HG03342 (cell line): ENCODE data around the gene CTDSP2.
"Not testable (repeated sequence)": the region's sequence is repeated elsewhere in the genome, so short reads cannot be mapped to it uniquely, and the experiment has no call there.

Source experiments
- ATAC-seq: cut with Tn5 transposase; IDR thresholded peaks from one replicate; pipeline ENCODE4 v1.9.1; 2021; ENCODE audit warnings: mild to moderate bottlenecking, moderate library complexity; ENCODE audit not compliant: unreplicated experiment

The CTDSP2 gene

DNA sequence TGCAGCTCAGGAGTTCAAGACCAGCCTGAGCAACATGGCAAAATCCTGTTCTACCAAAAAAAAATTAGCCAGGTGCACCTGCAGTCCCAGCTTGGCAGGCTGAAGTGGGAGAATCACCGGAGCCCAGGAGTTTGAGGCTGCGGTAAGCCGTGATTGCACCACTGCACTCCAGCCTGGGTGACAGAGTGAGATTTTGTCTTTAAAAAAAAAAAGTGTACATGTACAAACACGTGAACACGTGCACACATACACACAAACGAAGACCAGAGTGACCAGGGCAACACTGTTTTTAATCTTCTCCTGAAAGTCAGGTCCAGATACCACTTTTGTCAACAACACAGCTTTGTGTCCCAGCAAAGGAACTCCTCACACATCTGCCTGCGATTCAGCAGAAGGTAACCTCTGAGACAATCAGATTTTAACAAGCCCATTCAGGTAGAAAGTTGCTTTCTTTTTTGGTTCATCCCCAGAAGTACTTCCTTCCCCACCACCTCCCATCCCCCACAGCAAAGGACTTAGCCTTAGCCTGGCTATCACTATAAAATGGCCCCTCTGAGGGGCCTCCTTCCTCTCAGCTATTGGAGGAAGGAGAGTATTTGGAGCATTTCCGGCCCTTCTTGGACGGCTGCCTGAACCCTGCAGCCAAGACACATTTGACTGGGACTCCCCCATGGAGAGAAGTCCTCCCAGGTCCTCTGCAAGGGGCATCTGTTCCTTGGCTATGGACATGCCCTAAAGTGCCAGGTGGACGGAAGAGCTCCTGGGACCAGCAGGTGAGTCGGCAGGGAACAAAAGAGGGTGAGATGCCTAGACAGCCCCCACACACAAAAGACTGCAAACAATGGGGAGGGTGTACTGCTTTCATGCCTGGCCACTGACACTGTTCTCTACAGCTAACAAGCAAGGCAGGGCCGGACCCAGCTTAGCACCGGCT lies 9.8 kb downstream of the CTDSP2 start:
- ATAC-seq = peak; percentile 57

DNA sequence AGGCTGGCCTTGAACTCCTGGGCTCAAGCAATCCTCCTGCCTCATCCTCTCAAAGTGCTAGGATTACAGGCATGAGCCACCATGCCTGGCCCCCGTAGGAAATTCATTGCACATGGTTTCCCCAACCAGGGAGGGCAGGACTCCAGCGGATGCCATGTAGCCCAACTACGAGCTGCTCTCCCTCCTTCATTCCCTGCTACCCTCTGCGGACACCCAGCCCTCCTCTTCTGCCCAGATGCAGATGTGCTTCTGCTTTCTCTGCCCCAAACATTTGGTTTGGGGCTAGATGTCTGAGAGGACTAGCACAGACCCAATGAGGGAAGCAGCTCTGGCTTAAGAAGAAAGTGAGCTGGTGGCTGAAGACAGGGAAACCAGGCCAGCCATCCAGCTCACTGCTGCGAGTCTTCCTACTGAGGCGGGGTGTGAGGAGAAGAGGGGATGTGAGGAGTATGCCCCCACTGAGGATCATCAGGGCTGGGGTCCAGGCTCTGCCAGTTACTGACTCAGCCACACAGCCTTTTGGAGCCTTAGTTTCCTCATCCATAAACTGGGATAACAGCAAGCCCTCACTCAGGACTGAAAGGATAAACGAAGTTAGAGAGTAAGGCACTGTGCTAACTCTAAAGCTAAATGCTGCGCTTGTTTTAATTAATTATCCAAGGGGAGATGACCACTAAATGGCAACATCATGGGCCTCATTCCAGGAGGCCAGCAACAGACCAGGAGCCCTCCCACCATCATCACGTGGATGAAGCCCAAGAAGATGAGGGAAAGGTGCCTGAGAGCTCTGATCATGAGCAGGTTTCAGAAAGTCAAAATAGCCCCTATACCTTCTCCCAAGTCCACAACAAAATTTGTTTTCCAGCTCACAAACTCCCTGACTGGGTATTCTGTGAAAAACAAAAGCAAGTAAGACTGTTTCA lies 10.9 kb downstream of the CTDSP2 start:
- no peak for ATAC-seq

DNA sequence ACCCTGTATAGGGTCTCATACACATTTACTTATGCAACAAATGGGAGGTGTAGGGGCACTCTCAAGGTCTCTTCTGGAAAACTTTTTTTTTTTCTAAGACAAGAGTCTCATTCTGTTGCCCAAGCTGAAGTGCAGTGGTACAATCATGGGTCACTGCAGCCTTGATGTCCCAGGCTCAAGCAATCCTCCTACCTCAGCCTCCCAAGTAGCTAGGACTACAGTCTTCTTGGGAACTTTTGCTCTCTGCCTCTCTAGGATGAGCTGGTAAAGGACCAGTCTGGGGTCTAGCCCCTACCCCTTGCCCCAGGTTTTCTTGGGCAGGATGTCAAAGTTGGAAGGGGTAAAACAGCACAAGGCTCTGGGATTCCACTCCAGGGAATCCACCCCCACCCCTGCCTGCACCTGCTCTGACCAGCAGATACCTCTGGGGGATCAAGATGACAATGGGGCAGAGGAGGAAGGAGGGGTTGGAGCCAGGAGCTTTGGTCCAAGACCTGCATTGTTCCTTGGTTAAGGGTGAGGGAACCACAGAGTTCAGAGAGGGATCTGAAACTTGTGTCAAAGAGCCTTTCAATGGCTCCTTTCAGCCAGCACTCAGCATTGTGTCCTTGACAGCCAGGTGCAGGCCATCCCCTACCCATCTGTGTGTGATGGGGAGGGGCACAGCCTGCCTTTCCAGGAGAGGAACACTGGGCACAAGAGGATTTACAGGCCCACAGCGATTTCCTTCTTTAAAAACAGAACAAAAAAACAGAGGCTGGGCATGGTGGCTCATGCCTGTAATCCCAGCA lies 12.2 kb downstream of the CTDSP2 start:
- no peak for ATAC-seq

DNA sequence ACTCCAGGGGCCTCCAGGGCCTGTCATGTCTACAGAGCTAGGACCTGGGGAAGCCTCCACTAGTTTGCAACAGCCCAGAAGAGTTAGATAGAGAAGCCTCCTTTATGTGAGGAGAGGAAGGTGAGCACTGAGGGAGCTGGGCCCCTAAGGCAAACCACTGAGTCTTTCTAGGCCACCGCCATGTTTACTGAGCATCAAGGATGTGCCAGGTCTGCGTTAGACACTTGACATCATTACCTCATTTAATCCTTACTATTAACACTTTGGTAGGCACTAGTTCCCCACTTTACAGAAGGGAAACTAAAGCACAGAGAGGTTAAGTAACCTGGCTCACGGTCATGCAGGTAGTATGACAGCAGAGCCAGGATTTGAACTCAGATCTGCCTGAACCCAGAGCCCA lies 12.9 kb downstream of the CTDSP2 start:
- no peak for ATAC-seq

DNA sequence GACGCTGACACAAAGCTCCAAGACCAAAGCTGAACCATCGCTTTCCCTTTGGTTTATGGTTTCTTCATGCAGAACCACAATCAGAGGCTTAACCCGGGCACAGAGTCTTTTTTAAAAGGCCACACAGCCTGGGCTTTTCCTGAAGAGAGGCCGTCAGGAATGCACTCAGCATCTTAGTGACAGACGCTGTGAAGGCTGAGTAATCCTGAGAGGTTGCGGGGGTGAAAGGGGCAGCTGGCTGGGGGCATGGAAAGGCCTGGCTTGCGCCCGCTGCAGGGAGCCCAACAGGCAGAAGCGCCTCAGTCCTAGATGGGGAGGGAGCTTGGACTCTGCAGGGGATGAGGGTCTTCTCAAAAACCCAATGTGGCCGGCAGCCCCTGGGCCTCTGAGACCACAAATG lies 13.6 kb downstream of the CTDSP2 start:
- no peak for ATAC-seq

DNA sequence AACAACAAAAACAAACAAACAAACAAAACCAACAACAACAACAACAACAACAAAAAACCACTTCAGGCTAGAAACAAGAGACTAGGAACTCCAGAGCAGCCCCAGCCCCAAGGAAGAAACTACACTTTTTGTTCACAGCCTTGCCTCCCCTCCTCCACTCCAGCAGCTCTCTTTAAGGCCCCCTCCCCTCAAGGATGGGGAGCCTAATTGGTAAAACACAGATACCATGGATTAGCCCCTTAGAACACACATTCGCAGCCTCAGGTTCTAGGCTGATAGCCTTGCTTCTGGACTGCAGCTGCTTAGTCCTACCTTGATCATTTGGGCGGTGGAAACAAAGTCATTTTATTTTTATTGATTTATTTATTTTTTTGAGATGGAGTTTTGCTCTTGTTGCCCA lies 16.1 kb downstream of the CTDSP2 start:
- no peak for ATAC-seq

DNA sequence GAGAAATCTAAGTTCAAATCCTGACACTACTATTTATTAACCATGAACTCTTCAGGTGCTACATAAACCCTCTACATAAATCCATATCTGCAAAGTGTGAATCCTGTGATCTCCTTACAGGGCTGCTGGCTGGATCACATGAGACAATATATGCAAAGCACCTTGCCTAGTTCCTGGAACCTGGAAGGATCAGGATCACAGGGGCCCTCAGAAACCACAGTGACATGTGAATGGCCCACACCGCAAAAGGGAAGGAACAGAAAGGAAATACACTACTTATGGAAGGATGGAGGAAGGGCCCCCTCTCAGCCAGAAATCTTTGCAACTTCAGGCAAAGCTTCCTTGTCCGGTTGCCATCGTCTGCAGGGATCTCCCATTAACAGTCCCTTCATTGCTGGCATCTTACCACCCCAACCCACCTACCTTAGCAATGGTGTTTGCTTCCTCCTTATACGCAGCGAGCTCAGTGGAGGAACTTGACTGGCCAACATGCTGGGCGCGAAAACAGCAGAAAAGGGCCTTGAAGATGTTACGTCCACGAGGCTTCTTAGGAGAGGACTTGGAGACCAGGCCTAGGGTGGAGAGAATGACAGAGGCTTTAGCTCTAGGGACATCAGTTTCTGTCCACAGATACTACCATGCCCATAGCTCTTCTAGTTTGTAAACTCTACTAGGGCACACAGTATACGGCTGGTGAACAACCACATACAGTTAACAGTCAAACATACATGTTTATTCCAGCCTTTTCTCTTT lies 17.3 kb downstream of the CTDSP2 start:
- no peak for ATAC-seq

DNA sequence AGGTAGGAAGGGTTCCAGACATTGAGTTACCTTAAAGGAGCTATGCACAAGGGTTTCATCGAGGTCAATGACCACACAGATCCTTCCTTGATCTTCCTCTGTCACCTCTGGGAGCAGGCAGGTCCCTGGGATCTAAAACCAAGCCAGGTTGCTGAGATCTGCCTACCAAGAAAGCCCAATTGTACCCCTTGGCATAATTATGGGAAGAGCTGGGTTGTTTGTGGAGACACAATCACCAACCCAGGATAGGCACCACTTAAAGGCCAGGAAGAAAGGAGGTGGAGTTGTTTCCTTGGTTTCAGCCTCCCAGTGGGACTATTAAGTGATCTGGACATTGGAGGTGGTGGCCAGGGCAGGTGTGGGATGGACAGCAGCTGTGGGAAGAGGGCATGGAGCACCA lies 19.6 kb downstream of the CTDSP2 start:
- ATAC-seq = no peak

DNA sequence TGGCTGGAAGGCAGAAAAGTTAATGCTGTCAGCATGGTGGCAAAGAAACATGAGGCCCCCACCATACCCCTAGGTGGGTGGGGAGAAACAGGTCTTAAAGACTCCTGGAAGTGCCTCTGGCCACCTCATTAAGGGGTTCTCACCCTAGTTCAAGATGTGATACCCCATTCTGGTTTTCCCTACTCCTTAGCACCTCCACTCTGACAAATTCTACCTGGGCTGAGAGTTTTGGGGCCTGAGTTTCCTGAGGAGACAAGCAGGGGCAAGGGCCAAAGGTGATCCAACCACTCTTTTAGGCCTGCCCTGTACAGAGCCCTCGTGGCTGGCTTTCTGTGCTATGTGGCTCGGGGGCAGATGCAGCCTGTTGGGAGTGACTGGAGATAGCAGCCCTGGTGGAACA lies 20.1 kb downstream of the CTDSP2 start:
- ATAC-seq = no peak

DNA sequence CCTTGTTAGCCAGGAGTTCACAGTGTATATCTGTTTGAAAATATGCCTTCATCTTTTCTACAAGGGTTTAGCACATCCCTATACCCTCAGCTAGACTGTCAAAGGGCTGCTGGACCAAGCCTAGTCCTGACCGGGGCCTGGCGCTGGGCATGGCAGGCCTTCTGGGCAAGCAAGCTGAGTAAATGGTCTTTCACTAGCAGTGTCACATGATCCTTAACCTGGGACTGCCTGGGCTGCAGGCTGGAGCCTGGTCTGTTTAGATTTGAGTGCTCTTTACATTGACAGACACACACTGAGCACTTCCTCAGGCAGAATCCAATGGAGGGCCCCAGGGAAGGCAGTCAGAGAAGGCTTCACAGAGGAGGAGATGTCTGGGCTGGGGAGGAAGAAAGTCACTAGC lies 21.1 kb downstream of the CTDSP2 start:
- no peak for ATAC-seq

DNA sequence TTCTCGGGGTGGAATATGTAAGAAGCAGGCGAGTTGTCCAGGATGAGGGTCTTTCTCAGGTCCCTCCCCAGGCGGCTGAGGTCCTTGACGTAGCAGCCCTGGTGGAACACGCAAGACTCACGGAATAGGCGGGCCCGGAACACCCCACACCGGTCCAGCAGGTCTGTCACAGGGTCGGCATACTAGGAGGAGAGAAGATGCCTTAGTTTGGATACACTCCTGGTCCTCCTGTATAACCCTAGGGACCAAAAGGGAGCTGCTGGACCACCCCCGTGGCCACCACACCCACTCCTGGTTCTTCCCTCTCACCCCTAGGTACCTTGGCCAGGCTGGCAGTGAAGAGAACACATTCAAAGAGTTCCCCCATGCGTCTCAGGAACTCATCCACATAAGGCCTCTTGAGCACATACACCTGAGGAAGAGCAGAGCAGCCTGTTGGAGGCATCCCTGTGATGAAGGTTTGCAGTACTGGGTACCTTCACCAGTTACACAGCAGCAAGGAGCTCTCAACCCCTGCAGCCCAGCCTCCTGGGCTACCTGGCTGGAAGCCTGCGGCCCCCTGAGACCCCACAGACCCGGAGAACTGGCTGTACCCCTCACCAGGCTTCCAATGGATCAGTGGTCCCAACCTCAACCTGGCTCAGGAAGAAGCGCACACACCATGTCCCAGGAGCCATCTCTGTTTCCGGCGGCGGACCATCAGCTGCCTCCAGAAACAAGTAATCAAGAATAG lies 22.5 kb downstream of the CTDSP2 start:
- no peak for ATAC-seq

DNA sequence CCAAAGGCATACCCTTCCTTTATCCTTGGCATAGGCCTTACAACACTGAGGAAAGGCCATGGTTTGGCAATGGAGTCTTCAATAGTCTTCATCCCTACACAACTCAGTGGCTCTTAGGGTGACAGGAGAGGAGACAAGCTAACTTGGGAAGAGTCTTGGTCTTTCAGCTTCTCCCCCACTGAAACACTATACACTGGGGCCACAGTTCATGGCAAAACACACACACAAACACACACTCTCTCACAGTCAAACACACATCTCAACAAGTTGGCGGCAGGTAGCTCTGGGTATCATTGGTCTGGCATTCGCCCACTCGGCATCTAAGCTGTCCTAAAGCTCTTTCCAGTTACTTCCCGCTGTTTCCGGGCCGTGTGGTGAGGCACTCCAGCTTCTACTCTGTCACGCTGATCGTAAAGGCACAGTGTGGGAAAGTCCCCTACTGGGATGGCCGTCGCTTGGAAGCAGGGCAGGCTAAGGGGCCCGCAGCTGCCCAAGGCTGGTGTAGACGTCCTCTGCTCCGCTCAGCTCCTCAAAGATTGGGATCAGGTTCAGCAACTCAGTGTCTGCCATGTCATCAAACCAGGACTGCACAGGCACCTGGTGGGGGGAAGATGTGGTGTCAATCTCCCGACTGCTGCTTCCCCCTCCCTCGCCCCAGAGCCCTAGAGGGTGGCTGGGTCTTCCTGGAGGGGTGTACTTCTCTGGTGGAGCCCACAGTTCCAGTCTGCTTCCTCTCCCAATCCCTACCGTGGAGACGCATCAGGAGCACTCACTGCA lies 23.2 kb downstream of the CTDSP2 start:
- no peak for ATAC-seq

DNA sequence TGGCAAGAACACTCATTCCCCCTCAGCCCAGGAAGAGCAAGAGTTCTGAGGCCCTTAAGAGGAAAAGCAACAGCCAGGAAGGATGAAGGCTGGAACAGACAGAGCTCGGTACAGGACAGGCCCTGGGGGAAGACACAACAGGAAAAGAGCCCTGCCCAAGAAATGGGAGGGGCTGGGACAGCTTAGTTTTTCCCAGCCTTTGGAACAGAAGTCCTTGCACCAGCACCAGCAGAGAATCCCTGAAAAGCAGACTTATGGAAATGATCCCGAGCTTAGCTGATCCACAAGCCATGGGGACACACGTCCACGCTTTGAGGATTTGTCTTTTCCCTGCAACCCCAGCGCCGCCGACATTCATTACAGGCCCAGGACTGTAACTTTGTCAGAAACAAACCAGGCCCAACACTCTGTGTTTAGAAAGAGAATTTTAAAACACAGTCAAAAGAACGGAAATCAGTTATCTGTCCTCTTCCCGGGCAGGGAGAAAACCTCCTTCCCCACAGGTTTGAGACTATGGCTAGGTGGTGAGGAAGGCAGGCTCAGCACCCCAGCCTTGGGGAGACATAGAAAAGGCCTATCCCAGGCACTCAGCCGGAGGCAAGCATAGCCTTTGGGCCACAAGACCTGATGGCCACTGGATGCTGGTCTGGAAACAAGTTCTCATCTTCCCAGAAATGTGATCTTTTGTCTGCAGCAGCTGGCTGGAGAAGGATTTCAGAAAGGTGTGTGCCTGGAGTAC lies 24.0 kb downstream of the CTDSP2 start:
- no peak for ATAC-seq

DNA sequence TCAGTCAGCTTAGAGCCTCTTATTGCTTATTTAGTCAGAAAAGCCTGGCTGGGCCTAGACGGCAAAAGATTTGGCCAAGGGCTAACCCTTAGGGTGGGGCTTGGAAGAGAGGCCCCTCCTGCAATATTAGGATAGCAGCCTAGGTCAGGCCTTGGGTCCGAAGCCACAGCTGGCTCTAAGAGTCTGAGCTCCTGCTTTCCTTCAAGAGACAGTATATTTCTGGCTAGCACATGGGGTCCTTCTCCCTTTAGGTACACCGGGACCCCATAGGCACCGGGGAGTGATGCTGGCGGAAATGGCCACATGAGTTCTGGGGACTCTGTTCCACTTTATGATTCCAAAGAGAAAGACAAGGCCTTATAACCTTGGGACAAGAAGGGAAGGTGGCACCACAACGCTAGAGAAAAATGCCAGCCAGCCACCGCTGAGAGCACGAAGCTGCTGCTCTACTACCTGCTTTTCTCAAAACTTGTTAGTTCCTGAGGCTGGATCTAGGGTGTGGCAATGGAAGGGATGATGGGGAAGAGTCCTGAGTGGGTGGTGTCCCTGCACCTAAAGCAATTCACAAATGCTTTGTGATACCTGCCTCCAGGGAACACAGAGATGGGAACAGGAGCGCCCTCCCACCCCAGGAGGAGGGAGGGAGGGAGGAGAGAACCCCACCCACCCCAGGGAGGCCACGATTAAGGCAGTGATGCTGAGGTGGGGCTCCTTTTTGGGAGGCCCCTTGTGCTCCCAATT lies 24.9 kb downstream of the CTDSP2 start:
- no peak for ATAC-seq

DNA sequence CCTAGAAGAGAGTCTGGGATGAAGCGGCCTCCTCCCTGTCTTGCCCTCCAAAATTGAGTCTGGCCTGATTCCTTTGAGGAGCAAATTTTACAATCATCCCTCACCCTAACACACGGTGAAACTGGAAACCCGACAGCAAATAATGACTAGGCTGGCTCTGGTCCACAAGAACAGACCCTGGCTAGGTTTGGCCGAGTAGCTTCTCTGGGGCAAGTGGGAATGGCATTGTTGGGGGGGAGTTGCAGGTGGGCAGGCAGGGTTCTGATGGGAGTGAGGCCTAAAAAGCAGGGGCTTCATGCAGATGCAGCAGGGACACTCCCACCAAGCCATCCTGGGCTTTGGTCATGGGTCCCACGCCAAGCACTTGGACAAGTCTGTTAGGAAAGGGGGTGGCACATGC lies 25.5 kb downstream of the CTDSP2 start:
- ATAC-seq = not testable (repeated sequence)

DNA sequence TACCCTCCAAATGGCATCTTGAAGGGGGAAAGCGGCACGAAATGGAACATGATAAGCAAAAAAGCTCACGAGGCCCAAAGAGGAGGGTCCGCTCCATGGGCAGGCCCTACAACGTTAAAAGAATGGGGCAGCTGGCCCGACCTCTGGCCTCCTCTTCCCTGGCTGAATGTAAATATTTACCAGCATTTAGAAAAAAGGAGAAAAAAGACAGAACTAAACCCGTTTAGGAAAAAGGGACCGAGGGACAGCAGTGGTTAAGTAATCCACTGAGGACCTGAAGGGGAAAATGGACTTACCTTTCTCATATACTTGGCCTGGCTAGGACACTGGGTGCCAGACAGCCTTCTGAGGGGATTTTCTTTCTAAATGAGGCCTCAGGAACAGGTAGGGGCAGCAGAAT lies 26.4 kb downstream of the CTDSP2 start:
- not testable (repeated sequence) for ATAC-seq

DNA sequence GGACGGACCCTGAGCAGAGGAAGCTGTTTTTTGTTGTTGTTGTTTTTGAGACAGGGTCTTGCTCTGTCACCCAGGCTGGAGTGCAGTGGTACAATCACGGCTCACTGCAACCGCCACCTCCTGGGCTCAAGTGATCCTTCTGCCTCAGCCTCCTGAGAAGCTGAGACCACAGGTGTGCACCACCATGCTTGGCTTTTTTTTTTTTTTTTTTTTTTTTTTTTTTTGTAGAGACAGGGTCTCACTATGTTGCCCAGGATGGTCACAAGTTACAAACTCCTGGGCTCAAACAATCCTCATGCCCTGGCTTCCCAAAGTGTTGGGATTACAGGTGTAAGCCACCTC lies 28.6 kb downstream of the CTDSP2 start:
- ATAC-seq = not testable (repeated sequence)
